GM12892 (cell line): ENCODE data around the gene SLC38A7.

Source experiments
- POLR2A ChIP-seq: IDR thresholded peaks from 2 replicates; pipeline ENCODE4 v1.6.1; 2011; ENCODE audit warnings: low read depth, low read length, control low read depth
- POLR2AphosphoS5 ChIP-seq: IDR thresholded peaks from 2 replicates; pipeline ENCODE4 v1.6.1; 2011; ENCODE audit warnings: low read depth, low read length, control low read depth
- TAF1 ChIP-seq: IDR thresholded peaks from 2 replicates; pipeline ENCODE4 v1.6.1; 2011; ENCODE audit warnings: low read depth, mild to moderate bottlenecking, control low read depth, low read length, borderline replicate concordance

DNA sequence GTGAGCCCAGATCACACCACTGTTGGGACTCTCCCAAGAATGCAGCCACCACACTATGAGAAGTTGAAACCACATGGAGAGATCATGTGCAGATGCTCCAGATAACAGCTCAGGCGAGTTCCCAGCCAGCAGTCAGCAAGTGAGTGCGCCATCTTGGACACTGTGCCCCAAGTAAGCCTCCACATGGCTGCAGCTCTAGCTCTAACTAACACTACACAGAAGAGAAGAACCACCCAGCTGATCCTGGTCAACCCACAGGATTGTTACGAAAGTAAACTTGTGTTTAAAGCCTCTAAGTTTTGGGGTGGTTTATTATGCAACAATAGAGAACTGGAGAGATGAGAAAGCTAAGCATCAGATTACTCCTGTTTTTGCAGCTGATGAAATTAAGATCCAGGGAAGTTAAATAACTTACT, 25.8 kb downstream of the SLC38A7 start:
- TF ChIP-seq POLR2AphosphoS5 (no peak), POLR2A (no peak), TAF1 (no peak)
